HG02840 (cell line): ENCODE data around the gene TPD52L1.

Source experiments
- ATAC-seq: cut with Tn5 transposase; IDR thresholded peaks from one replicate; pipeline ENCODE4 v1.9.1; 2021; ENCODE audit warnings: mild to moderate bottlenecking, moderate library complexity, moderate number of reproducible peaks; ENCODE audit not compliant: unreplicated experiment, low FRiP score

TPD52L1 gene

DNA sequence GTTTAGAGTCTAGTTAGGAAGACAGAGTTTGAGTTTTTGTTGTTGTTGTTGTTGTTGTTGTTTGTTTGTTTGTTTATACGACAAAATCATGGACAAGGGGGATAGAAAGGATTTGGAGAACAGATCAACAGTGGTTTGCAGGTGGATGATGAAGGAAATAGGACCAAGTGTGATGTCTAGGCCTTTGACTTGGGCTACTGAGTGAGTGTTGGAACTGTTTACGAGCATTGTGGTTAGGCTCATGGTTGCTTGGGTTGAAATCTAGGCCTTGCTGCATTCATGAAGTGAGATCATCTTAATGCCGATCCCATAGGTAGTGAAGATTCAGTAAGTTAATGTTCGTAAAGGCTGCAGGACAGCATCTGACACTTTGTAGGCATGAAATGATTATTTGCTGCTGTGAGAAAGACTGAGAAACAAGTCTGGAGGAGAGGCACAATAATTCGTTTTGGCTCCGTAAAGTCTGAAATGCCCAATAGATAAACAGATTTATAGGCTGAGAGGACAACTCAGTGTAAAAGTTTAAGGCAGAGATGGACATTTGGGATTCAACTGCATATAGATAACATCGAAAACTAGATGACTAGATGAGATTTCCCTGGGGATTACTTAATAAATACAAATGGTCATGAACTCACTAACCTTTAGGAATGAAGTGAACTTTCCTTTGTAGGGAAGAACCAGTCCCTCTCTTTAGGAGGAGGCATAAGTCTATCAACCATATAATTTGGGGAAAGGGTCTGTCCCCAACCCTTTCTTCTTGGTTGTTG is 78.2 kb downstream of the TPD52L1 start:
- no peak for ATAC-seq

DNA sequence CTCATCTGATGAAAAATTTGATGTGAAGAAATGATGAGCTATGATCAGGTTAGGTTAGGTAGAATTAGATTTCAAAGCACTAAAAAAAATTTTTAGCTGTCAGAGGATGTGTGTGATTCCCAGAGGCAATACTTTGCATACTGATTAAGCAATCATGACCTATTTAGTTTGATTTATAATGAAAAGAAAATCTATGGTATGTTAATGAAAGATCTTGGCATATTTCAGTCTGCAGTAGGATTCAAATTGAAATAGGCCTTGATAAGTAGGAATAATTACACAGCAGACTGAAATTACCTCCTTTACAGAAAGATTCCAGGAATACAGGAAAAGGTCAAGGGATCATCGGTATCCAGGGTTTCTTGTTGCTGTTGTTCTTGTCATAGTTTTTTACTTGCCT is 78.9 kb downstream of the TPD52L1 start:
- no peak for ATAC-seq

DNA sequence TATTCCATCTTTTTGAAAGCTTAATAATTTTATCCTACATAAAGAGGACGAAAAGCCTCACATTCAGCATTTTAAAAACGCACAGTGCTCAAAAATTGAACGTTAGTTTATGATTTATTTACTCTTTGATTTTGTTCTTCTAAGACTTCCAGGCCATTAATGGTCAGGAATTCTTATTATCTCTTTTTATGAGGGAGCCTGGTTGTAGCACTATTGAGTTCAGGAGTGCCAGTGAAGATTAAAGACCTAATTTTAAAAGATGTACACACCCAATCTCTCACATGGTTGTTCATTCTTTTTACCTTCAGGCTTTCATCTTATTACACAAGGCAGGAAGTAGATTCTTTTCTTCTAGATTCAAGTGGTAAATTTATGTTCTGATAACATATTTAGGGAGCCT is 79.6 kb downstream of the TPD52L1 start:
- no peak for ATAC-seq

DNA sequence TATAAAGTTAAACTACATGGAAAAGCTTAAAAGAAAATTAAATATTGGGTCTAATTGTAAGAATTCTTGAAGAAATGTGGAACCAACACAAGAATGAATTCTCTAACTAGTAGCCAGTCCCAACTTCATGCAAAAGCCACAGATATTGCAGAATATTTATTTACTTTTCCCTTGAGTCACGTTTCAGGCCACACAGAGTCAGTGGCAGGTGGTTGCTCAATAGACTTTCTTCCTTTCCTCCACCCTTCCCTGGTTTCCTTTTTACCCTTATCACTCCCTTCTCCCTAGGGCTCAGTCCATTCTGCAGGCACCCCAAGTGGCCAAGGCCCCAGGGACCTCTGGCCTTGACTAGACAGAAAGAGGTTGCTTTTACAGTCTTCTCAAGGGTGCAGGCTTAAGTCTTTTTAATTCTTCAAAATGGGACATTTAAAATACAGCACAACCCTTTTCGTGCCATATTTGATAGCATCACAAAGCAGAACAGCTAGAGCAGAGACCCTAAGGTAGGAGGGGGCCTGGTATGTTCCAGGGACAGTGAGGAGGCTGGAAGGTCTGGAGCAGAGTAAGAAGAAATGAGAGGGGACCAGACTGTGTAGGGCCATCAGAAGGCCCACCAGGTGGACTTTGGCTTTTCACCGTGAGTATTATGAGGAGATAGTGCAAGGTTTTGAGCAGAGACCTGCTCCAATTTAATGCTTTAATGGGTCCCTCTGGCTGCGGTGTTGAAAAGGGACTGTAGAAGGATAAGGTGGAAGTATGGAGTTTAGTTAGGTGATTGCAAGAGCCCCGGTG is 83.2 kb downstream of the TPD52L1 start:
- ATAC-seq = no peak

DNA sequence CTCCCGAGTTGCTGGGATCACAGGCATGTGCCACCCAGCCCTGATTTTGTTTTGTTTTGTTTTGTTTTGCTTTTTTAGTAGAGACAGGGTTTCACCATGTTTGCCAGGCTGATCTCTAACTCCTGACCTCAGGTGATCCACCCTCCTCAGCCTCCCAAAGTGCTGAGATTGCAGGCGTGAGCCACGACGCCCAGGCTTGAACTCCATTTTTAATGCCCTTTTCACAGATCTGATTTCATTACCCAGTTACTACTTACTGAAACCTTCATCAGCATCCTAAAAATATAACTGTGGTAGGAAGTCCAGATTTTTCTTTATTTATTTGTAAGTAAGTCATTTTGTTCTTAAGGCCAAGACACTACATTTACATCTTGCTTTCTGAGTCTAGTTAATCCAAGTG is 84.2 kb downstream of the TPD52L1 start:
- no peak for ATAC-seq

DNA sequence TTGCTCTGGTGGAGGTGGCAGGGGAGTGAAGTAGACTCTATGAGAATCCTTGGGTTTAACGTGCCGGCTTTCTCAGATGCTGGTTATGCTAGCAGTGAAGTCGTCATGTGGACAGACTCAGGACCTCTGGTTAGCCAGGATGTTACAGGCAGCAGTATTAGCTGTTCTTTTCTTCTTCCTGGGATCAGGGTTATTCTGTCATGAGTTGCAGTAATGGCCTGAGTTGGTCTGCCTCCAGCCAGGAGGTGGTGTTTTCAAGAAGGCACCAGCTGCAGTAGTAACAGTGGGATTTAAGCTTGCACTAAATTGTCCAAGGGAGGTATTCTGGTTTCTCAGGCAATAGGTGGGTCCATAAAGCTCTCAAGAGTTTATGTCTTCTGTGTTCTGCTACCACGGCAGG is 91.5 kb downstream of the TPD52L1 start:
- no peak for ATAC-seq

DNA sequence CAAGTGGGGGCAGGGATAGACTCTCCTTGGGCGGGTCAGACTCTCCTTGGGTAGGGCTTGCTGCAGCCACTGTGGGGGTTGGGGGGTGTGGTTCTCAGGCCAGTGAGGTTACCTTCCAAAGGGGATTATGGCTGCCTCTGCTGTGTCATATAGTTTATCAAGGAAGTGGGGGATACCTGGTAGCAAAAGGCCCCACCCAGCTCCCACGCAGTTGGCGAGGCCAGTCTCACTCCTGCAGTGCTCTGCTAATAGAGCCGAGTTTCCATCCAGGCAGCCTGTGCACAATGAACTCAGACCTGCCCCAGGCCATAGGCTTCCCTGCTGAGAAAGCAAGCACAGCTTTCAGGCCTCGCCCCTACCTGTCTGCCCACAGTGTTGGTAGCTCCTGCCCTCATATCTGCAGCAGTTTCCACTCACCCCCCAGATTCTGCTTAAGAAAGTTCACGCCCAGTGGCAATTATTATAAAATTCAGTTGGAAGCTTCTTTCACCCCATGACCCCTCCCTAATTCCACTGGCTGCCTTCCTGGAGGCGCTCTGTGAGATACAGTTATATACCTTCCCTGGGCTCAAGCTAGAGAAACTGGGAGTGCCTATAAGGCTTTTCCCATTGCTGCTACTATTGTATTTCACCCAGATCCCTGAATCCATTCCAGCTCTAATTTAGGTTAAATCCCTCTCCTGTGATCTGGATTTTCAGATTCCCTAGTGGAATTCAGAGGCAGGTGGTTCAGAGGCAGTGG is 92.1 kb downstream of the TPD52L1 start:
- ATAC-seq = no peak

DNA sequence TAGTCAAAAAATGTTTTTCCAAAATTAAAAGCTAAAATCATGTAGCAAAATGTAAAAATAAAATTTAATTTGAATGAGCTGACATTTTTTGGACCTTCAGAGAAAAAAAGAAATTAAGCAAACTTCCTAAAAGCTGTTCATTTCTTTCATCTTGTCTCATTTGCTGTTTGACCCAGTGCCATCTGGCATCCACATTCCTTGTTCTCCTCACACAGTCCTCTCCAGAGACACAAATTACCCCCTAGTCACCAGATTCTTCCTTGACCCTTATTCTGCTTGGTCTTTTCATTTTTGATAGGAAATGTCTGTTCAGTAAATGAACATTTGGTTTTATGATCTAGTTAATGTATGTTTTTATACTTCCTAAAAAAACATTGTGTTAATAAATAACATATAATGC is 93.0 kb downstream of the TPD52L1 start:
- ATAC-seq = no peak

DNA sequence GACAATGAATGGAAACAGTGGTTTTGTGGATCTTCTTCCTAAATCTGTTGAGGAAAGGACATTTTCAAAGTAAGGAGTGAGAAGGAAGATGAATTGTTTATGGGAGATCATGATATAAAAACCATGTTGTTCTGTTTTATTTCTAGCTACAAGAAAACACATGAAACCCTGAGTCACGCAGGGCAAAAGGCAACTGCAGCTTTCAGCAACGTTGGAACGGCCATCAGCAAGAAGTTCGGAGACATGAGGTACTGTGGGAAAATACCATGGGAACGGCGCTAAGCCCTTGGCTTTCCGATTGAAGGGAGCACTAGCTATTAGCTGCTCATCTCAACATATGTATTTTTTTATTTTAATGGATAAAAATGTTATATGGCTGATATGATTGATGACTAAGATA is 94.6 kb downstream of the TPD52L1 start:
- ATAC-seq = no peak

DNA sequence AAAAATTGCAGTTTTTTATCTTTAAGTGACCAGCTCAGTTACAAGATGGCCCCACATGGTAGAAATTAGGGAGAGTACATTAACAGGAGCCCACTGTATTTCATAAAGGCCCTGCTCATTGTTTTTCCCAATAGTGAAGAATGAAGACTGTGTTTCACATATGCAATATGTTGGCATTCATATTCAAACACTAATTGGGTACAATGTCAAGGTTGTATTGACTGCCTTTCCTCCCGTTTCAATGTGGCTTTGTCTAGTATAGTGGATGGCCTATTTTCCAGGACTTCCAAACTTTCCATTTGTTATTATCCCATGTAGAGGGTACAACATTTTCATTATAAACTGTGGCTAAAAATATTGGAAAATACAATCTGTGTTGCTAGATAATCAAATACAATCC is 96.9 kb downstream of the TPD52L1 start:
- ATAC-seq = no peak

DNA sequence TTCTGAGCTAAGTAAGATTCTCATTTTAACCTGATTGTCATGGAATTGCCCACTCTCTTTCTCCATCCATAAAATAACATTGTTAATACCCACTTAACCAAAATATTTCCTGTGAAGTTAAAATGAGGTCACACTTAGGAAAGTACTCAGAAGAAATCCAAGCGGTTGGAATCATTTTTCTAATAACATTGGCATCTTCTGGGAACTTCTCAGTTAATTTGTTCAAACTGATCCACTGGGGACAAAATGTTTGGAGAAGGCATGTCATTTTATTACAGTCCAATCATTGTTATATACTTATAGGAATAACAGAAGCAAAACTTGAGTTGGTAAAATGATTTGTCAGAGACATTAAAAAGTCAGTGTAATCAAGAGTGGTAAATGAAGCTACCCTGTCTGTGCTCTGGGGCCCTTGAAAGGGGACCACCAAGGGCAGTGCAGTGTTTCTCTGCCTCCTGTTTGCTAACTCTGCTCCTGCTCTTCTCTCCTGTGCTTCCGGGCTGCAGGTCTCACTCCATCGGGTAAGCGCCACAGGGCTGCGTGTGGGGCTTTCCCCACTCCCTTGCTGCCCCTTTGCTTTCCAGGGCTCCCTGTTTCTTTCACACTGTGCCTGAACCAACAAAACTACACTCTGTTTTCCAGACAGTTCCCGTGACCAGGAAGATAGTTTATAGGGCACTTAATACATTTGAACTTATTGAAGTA is 98.1 kb downstream of the TPD52L1 start:
- no peak for ATAC-seq

DNA sequence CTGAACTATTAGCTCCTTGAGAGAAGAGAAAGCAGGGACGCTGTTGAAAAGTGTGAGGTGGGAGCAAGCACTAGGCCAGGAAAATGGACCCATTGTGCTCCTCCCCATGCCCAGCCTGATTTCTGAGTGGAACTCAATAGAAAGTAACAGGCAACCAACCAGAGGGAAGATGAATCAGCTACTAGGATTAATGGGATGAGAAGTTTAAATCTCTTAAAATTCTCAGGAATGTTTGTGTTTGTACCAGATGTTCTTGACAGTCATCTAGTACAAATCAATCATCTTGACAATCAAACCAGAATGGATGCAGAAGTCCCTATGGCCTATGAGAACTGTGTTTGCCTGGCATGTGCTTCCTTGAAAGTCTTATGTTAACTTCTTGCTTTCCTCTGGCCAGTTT is 99.3 kb downstream of the TPD52L1 start:
- ATAC-seq = no peak

DNA sequence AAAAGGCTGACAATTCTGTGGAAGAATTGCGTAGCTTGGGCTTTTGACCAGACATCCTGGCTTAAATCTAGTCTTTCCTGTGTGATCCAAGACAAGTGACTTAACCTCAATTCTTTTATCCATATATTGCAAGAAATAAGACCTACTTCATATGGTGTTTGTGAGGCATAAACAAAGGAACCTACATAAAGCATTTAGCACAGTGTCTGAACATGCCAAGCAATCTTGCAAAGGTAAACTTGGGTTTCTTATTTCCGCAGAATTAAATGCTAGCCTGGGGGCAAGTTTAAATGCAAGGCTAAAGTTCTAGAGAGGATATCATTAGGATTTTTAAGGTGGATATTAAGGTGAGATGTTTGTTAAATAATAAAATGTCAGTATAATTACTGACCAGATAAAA is 100.3 kb downstream of the TPD52L1 start:
- ATAC-seq = no peak

DNA sequence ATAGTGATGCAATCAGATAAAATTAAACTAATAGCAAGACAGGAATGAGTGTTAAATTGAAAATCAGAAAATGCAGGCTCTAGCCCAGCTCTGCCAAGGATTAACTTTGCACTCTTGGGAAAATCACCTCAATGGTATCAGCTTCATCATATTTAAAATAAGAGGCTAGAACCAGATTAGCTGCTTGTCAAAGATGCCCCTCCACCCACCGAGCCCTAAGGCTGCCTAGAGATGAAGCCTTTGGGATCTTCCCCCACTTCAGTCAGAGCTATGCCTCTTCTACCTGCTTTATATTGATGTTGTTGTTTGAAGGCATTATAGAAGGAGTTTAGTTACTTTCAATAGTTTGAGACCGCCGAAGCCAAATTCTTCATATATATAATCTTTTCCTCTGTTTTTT is 100.7 kb downstream of the TPD52L1 start:
- no peak for ATAC-seq

DNA sequence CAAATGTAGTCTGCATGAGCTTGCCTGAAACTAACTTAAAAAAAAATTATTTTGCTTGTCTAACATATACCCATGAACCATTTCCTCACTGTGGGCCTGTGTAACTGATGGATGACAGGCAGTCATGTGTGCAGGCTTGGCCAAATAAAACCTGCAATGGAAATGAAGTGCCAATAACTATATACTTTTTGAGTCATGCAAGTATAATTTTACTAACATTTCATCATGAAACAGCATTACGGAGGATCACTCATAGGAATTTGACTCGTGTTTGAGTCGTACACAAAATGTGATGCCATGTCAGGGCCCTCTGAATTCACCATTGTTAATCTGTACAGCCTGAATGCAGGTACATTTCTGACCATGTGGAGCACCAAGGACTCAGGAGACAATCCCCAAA is 101.6 kb downstream of the TPD52L1 start:
- no peak for ATAC-seq

DNA sequence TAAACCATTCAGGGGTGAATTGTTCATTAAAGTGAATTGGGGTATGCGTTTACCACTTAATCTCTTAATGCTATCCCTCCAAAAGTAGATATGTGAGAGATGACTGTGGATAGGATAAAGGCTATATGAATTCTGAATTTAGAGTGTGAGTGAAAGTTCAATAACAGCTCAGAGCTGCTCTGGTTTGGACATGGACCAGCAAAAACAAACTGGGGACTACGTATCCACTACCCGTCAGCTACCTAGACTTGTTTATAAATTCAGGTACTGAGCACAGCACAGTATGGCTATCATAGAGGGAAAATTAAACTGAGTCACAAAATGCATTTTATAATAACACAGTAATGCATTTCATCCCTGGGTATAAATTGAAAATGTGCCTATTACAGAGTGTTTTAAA is 103.8 kb downstream of the TPD52L1 start:
- ATAC-seq = no peak

DNA sequence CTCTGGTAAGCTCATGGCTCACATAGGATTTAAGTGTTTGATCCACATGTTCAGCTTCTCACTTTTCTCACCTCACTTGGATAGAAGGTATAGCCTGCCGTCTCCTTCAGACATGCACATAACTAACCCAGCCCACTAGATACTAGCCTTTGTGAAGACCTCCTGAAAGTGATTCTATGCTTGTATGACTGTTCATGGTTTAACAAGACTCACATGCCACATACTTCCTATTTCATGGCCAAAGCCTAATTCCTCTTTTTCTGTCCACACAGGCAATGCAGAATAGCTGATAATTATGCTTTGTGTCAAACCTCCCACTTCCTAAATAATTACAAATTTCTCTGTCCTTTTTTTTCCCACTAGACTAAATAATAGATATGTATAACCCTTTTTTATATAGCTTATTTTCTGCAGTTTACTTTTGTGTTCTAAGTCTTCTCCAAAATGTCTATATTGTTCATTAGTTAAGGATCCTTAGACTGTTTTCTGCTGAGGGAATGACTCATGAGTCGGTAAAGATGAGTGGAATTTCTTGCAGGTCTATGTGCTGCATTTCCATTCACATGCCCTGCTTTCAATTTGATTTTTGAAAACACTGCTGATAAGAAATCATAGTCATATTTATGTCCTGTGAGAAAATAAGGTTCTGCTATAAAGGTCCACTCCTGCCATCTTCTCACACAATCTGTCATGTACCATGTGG is 105.2 kb downstream of the TPD52L1 start:
- ATAC-seq = no peak

DNA sequence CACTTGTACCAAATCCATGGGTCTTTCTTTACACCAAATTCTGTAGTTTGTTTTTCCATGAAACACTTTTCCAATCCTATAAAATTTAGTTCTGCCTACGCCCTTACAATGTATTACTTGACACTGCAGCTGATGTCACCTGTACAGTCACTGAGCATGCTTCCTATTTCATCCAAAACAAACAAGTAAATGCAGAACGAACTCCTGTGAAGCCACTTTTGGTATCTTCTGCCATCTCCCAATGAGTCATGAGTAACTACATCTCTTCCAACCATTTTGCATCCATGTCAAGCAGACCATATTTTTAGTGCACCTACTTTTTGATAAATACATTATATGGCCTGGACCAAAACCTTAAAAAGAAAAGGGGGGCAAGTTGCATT is 105.8 kb downstream of the TPD52L1 start:
- ATAC-seq = no peak

DNA sequence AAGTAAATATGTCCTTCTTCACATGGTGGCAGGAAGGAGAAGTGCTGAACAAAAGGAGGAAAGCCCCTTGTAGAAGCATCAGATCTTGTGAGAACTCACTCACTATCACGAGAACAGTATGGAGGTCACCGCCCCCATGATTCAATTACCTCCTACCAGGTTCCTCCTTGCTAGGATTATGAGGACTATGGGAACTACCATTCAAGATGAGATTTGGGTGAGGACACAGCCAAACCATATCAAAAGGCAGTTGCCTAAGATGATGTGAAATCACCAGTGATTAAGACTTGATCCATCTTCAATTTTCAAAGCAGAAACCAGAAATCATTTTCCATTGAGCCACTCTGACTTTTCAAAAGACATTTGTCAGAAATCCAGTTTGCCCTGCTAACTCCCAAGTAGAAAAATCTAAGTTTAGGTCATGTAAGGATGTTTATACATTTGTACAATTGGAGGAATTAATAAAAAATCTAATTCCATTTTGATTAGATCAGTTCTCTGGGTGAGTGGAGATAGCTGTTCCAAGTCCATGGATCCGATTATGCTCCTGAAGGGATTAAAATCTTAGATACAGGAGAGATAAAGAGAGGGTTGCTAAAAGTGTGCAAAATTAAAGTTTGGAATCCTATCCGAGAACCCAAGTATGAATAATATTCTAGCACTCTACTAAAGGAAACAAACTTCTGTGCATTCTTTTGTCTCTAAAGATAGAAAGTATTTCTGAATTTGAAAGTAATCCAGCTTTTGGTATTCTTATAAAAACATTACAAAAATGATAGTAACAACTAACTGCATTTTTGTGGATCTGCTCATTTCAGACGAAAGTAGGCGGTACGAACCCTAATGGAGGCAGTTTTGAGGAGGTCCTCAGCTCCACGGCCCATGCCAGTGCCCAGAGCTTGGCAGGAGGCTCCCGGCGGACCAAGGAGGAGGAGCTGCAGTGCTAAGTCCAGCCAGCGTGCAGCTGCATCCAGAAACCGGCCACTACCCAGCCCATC is 108.7 kb downstream of the TPD52L1 start:
- ATAC-seq = no peak
